Mesenchymal stem cell (in vitro differentiated cells and primary cell): ENCODE measurements around the gene PLA2G4C.
A peak's percentile ranks its signal among the peaks of the same experiment; 100 is the strongest.

Experiments used
- DNase-seq: peaks from one replicate; pipeline ENCODE4 v3.0.0-alpha.2; 2013
- H2AFZ ChIP-seq: one replicate; pipeline ENCODE4 v1.6.1; 2013; ENCODE audit warnings: low read depth, mild to moderate bottlenecking, control low read depth, inconsistent platforms, low read length, moderate library complexity
- H2AK5ac ChIP-seq: 2 replicates; pipeline ENCODE4 v1.6.1; 2013; ENCODE audit warnings: low read length, moderate library complexity, mild to moderate bottlenecking, inconsistent platforms; ENCODE audit not compliant: severe bottlenecking
- H2BK120ac ChIP-seq: one replicate; pipeline ENCODE4 v1.6.1; 2013; ENCODE audit warnings: low read depth, mild to moderate bottlenecking, inconsistent platforms, low read length, moderate library complexity
- H2BK12ac ChIP-seq, 2 experiments: one replicate each; pipeline ENCODE4 v1.6.1; 2013; ENCODE audit warnings: inconsistent platforms in 2 of 2, low read length in 2 of 2, mild to moderate bottlenecking in 2 of 2, moderate library complexity in 2 of 2, control low read depth in 1 of 2
- H2BK15ac ChIP-seq: one replicate; pipeline ENCODE4 v1.6.1; 2013; ENCODE audit warnings: mild to moderate bottlenecking, low read depth, inconsistent platforms; ENCODE audit not compliant: poor library complexity, severe bottlenecking
- H2BK5ac ChIP-seq: 2 replicates; pipeline ENCODE4 v1.6.1; 2013; ENCODE audit warnings: low read depth, mild to moderate bottlenecking, low read length, control low read depth, inconsistent platforms; ENCODE audit not compliant: poor library complexity, severe bottlenecking
- H3K14ac ChIP-seq, 2 experiments: one replicate each; pipeline ENCODE4 v1.6.1; 2013; ENCODE audit warnings: inconsistent platforms in 2 of 2, low read length in 2 of 2, control low read depth in 1 of 2, mild to moderate bottlenecking in 1 of 2, moderate library complexity in 1 of 2
- H3K18ac ChIP-seq, 2 experiments: one replicate each; pipeline ENCODE4 v1.6.1; 2013; ENCODE audit warnings: inconsistent platforms in 2 of 2, low read length in 2 of 2, control low read depth in 1 of 2, low read depth in 1 of 2, mild to moderate bottlenecking in 1 of 2
- H3K23ac ChIP-seq, 2 experiments: one replicate each; pipeline ENCODE4 v1.6.1; 2013; ENCODE audit warnings: inconsistent platforms in 2 of 2, low read length in 2 of 2, mild to moderate bottlenecking in 2 of 2, moderate library complexity in 2 of 2, control low read depth in 1 of 2
- H3K27ac ChIP-seq: 2 replicates; pipeline ENCODE4 v1.5.1; 2013; ENCODE audit warnings: mild to moderate bottlenecking, moderate library complexity, low read length, control low read depth, inconsistent platforms; ENCODE audit not compliant: poor library complexity, severe bottlenecking
- H3K27me3 ChIP-seq, 2 experiments: 2 replicates each; pipeline versions ENCODE4 v1.6.1 to v1.7.0; 2013; ENCODE audit warnings: low read length in 2 of 2, mild to moderate bottlenecking in 2 of 2, moderate library complexity in 2 of 2, control low read depth in 1 of 2, inconsistent platforms in 1 of 2; ENCODE audit not compliant: control insufficient read depth in 1 of 2, insufficient read depth in 1 of 2
- H3K36me3 ChIP-seq, 2 experiments: 2 replicates each; pipeline versions ENCODE4 v1.6.1 to v1.7.0; 2013; ENCODE audit warnings: low read length in 2 of 2, control low read depth in 1 of 2, inconsistent platforms in 1 of 2, low read depth in 1 of 2, mild to moderate bottlenecking in 1 of 2; ENCODE audit not compliant: insufficient read depth in 2 of 2, control insufficient read depth in 1 of 2
- H3K4ac ChIP-seq, 2 experiments: one replicate each; pipeline ENCODE4 v1.6.1; 2013; ENCODE audit warnings: inconsistent platforms in 2 of 2, low read length in 2 of 2, mild to moderate bottlenecking in 2 of 2, moderate library complexity in 2 of 2, control low read depth in 1 of 2, low read depth in 1 of 2
- H3K4me1 ChIP-seq: 2 replicates; pipeline ENCODE4 v1.6.1; 2013; ENCODE audit warnings: low read depth, low read length, control low read depth; ENCODE audit not compliant: control insufficient read depth, insufficient read depth
- H3K4me2 ChIP-seq: 2 replicates; pipeline ENCODE4 v1.6.1; 2013; ENCODE audit warnings: low read length, mild to moderate bottlenecking, inconsistent platforms; ENCODE audit not compliant: poor library complexity, severe bottlenecking
- H3K4me3 ChIP-seq, 2 experiments: 2 replicates each; pipeline versions ENCODE4 v1.5.1 to v1.7.0; 2013; ENCODE audit warnings: low read length in 2 of 2, mild to moderate bottlenecking in 2 of 2, control low read depth in 1 of 2, low read depth in 1 of 2; ENCODE audit not compliant: insufficient read depth in 1 of 2
- H3K79me1 ChIP-seq: replicated peaks from 2 replicates; pipeline ENCODE4 v1.6.1; 2013; ENCODE audit warnings: mild to moderate bottlenecking, control low read depth, low read length, inconsistent platforms; ENCODE audit not compliant: poor library complexity, severe bottlenecking
- H3K9ac ChIP-seq: 2 replicates; pipeline ENCODE4 v1.7.0; 2013; ENCODE audit warnings: mild to moderate bottlenecking, low read length, moderate library complexity
- H3K9me3 ChIP-seq: 2 replicates; pipeline ENCODE4 v1.7.0; 2013; ENCODE audit warnings: mild to moderate bottlenecking, low read length; ENCODE audit not compliant: control insufficient read depth
- H4K8ac ChIP-seq: one replicate; pipeline ENCODE4 v1.6.1; 2013; ENCODE audit warnings: inconsistent platforms, mild to moderate bottlenecking, low read length, moderate library complexity
- H4K91ac ChIP-seq: one replicate; pipeline ENCODE4 v1.6.1; 2013; ENCODE audit warnings: mild to moderate bottlenecking, low read length, inconsistent platforms
- WGBS: methylation state at CpG from one replicate; pipeline ENCODE4 v1.1.7; 2013; ENCODE audit warnings: mixed read lengths; 5-methylcytosine and 5-hydroxymethylcytosine counted together

PLA2G4C gene

GRCh38 chr19:48121066-48121465 lies 10.4 kb upstream of the PLA2G4C start:
- H2BK120ac ChIP-seq: no peak overlapping the region
- H4K91ac ChIP-seq: no peak overlapping the region
- no peaks in the 10 kb centered on the region for H3K27me3 ChIP-seq
- DNase-seq: no peak
- H3K9me3 ChIP-seq: no peaks in the 10 kb centered on the region
- H3K18ac ChIP-seq: no peak overlapping the region
- no peak overlapping the region for H4K8ac ChIP-seq
- WGBS: 96% methylated on average over 14 of the region's 14 CpGs
- peaks cover 4% of the 10 kb centered on the region for H3K4me1 ChIP-seq
- H3K4ac ChIP-seq: no peak overlapping the region
- no peak overlapping the region for H3K9ac ChIP-seq
- H2BK5ac ChIP-seq: no peak overlapping the region
- H3K4me2 ChIP-seq: no peak overlapping the region
- H3K79me1 ChIP-seq: no peaks in the 10 kb centered on the region
- H3K14ac ChIP-seq: no peak overlapping the region
- no peak overlapping the region for H2BK15ac ChIP-seq
- no peak overlapping the region for H2AK5ac ChIP-seq
- H3K27ac ChIP-seq: no peak overlapping the region
- no peak overlapping the region for H2BK12ac ChIP-seq
- peaks cover 19 to 38% of the 10 kb centered on the region in 2 experiments for H3K36me3 ChIP-seq
- no peak overlapping the region for H2AFZ ChIP-seq
- no peak overlapping the region for H3K23ac ChIP-seq
- H3K4me3 ChIP-seq: no peak overlapping the region

GRCh38 chr19:48120505-48120904 lies 9.9 kb upstream of the PLA2G4C start:
- H2BK120ac ChIP-seq: no peak overlapping the region
- H2BK5ac ChIP-seq: no peak overlapping the region
- H3K4me3 ChIP-seq: no peak overlapping the region
- no peak overlapping the region for H3K27ac ChIP-seq
- no peaks in the 10 kb centered on the region for H3K79me1 ChIP-seq
- H4K8ac ChIP-seq: no peak overlapping the region
- peaks cover 19 to 43% of the 10 kb centered on the region in 2 experiments for H3K36me3 ChIP-seq
- H3K4me2 ChIP-seq: no peak overlapping the region
- no peak overlapping the region for H3K18ac ChIP-seq
- no peak overlapping the region for H2BK12ac ChIP-seq
- H3K9me3 ChIP-seq: no peaks in the 10 kb centered on the region
- H3K4ac ChIP-seq: no peak overlapping the region
- H4K91ac ChIP-seq: no peak overlapping the region
- no peak overlapping the region for H3K9ac ChIP-seq
- no peak overlapping the region for H3K23ac ChIP-seq
- no peak overlapping the region for H2AFZ ChIP-seq
- peaks cover 4% of the 10 kb centered on the region for H3K4me1 ChIP-seq
- WGBS: 96% methylated on average over 2 of the region's 2 CpGs
- no peak overlapping the region for H3K14ac ChIP-seq
- no peaks in the 10 kb centered on the region for H3K27me3 ChIP-seq
- H2BK15ac ChIP-seq: no peak overlapping the region
- H2AK5ac ChIP-seq: no peak overlapping the region
- no peak for DNase-seq

- peaks cover 19 to 45% of the 10 kb centered on the region in 2 experiments for H3K36me3 ChIP-seq
- H2AK5ac ChIP-seq: no peak overlapping the region
- H2BK15ac ChIP-seq: no peak overlapping the region
- peaks cover 7% of the 10 kb centered on the region for H3K4me1 ChIP-seq
- no peak overlapping the region for H3K27ac ChIP-seq
- no peak overlapping the region for H3K23ac ChIP-seq
- H2BK120ac ChIP-seq: no peak overlapping the region
- H4K91ac ChIP-seq: no peak overlapping the region
- H2BK5ac ChIP-seq: no peak overlapping the region
- no peak for DNase-seq
- no peak overlapping the region for H2AFZ ChIP-seq
- H4K8ac ChIP-seq: no peak overlapping the region
- H3K79me1 ChIP-seq: no peaks in the 10 kb centered on the region
- no peak overlapping the region for H3K14ac ChIP-seq
- no peaks in the 10 kb centered on the region for H3K27me3 ChIP-seq
- H3K9me3 ChIP-seq: no peaks in the 10 kb centered on the region
- no peak overlapping the region for H2BK12ac ChIP-seq
- WGBS: 86% methylated on average over 8 of the region's 11 CpGs
- H3K9ac ChIP-seq: no peak overlapping the region
- no peak overlapping the region for H3K4me2 ChIP-seq
- no peak overlapping the region for H3K18ac ChIP-seq
- no peak overlapping the region for H3K4ac ChIP-seq
- H3K4me3 ChIP-seq: no peak overlapping the region
Observed at GRCh38 chr19:48118131-48118517, 7.5 kb upstream of the PLA2G4C start.

GRCh38 chr19:48117515-48118130 lies 7.0 kb upstream of the PLA2G4C start:
- 88% methylated on average over 10 of the region's 12 CpGs for WGBS
- H2BK12ac ChIP-seq: peak overlapping the region in 1 of 2 experiments; percentile 68

More at GRCh38 chr19:48117515-48118130, 7.0 kb upstream of the PLA2G4C start:
- Histone ChIP-seq H2BK15ac (no peak overlapping the region), H4K91ac (no peak overlapping the region), H2BK5ac (no peak overlapping the region), H3K27me3 (no peaks in the 10 kb centered on the region), H3K23ac (no peak overlapping the region), H2AK5ac (no peak overlapping the region), H3K79me1 (no peaks in the 10 kb centered on the region), H3K18ac (no peak overlapping the region), H3K9ac (no peak overlapping the region), H4K8ac (peak overlapping the region; percentile 63), H2BK120ac (no peak overlapping the region), H3K4me1 (peaks cover 10% of the 10 kb centered on the region), H3K9me3 (no peaks in the 10 kb centered on the region), H3K4ac (no peak overlapping the region), H3K27ac (no peak overlapping the region), H3K36me3 (peaks cover 15 to 40% of the 10 kb centered on the region in 2 experiments), H3K4me3 (no peak overlapping the region), H3K4me2 (no peak overlapping the region), H3K14ac (peak overlapping the region in 1 of 2 experiments; percentile 74), H2AFZ (no peak overlapping the region)
- no peak for DNase-seq
